Keratinocyte (primary cell): ENCODE results near the gene SEC24D.

Experiments used
- CTCF ChIP-seq, 3 experiments: IDR thresholded peaks in 1 of 3; conservative IDR thresholded peaks in 1 of 3; optimal IDR thresholded peaks in 1 of 3; 2 replicates in 2 of 3; 3 replicates in 1 of 3; pipeline versions ENCODE3 to v1.5.1; 2011; ENCODE audit warnings: low read length in 3 of 3, mild to moderate bottlenecking in 3 of 3, moderate library complexity in 2 of 3, control low read depth in 1 of 3, inconsistent platforms in 1 of 3; ENCODE audit not compliant: insufficient read depth in 2 of 3; ENCODE audit errors: extremely low read depth in 1 of 3
- EZH2 ChIP-seq: IDR thresholded peaks from one replicate; pipeline ENCODE4 v1.6.1; 2012; ENCODE audit warnings: inconsistent platforms, mild to moderate bottlenecking, low read length, moderate library complexity

DNA sequence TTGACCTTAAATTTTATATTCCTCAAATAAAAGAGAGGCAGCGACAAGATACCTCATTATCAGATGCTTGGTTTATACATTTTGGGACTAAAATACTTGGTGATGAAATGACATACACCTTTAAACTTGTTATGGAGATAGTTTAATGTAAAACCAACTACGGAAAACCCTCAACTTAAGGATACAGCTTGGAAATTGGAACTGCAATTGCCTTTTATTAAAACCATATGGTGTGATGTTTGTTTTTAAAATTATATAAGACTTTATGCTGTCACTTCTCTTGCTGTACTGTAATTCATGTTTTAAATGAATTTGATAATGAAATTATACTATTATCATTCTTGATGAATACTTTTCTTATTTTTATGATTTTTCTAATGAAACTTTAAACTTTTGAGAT, 124.9 kb downstream of the SEC24D start:
- no peak for TF ChIP-seq CTCF (optimal IDR thresholded peaks at IDR 0.05 in 1 of 3, IDR thresholded peaks at IDR 0.05 in 1 of 3, conservative IDR thresholded peaks at IDR 0.05 in 1 of 3; ENCODE audit: extremely low read depth in 1 of 3, insufficient read depth in 2 of 3, low read length in 3 of 3)
- TF ChIP-seq EZH2: no peak
